ENCODE results near the gene RAB4A.

The RAB4A gene

DNA sequence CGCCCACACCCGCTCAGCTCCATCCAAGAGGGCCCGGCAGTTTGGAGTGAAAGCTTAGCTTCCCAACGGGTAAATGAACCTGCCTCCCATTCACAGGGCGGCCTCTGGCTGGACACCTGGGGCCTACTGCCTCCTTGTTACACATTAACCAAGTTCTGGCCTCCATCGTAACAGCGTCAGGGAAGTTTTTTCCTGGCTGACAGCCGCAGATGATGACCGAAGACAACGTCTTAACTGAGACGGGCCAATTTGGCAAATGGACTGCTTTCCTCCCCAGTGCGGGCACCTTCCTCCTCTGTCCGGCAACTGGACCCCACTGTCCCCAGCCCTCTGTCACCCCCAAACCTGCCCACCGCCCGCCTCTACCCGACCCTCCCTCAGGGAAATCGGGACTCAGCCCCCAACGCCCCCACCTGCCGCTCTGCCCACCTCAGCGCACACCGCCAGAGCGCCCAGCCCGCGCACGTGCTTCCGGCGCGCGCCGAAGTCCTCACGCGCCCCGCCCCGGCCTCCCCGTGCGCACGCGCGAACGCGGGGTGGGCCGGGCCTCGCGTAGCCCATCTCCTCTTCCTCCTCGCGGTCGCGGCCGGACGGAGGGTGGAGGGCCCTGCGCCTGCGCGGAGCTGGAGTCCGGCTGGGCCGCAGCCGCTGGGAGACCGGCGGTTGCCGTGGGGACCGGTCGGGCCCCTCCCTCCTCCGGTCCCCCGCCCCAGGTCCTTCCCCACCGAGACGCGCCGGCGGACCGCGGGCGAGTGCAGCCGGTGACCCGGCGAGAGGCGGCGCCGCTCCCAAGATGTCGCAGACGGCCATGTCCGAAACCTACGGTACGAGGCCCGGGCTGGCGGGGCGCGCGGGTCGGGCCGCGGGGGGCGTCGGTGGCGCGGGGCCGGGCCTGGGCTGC, at the start of gene RAB4A:
TSS of gene RAB4A (plus strand) at position 565 of the 901 bp plus-strand sequence. CDS start at position 794, 229 bp downstream.
- Histone ChIP-seq H3K4me3 (ENCODE audit: low read length in 2 of 2) (peak within 1 kb of the TSS; percentile 81 to 95), H3K4me1 (ENCODE audit: control insufficient read depth in 2 of 2, insufficient read depth in 2 of 2, low read length in 2 of 2) (peaks cover 32 to 40% of the 10 kb centered on the region in 2 donors), H3K27me3 (ENCODE audit: control insufficient read depth in 2 of 2, insufficient read depth in 2 of 2, low read length in 2 of 2) (no peaks in the 10 kb centered on the region), H3K27ac (ENCODE audit: low read depth in 2 of 2, low read length in 2 of 2) (peak within 1 kb of the TSS; percentile 86 to 87), H3K9ac (ENCODE audit: low read depth in 1 of 2, low read length in 2 of 2) (peak within 1 kb of the TSS; percentile 68 to 79), H3K36me3 (ENCODE audit: control insufficient read depth in 2 of 2, insufficient read depth in 2 of 2, low read length in 2 of 2) (no peaks in the 10 kb centered on the region), H3K9me3 (ENCODE audit: control insufficient read depth in 2 of 2, low read length in 2 of 2) (no peaks in the 10 kb centered on the region)

DNA sequence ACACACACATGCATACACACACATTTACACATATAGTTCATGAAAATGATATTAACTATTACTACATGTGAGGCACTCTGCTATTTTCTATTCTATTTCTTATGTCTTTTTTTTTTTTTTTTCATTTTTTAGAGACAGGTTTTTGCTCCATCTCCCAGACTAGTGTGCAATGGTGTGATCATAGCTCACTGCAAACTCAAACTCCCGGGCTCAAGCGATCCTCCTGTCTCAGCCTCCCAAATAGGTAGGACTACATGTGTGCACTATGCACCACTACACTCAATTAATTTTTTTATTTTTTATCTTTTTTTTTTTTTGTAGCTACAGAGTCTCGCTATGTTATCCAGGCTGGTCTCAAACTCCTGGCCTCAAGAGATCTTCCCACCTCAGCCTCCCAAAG, 48.8 kb upstream of the RAB4A start:
- no peak overlapping the region for H3K4me3 ChIP-seq (ENCODE audit: low read length in 2 of 2)
- H3K27me3 ChIP-seq (ENCODE audit: control insufficient read depth in 2 of 2, insufficient read depth in 2 of 2, low read length in 2 of 2), result no peaks in the 10 kb centered on the region
- peak overlapping the region; percentile 75 to 91 for H3K27ac ChIP-seq (ENCODE audit: low read depth in 2 of 2, low read length in 2 of 2)
- H3K9ac ChIP-seq (ENCODE audit: low read depth in 1 of 2, low read length in 2 of 2), result peak overlapping the region in 1 of 2 donors; percentile 53
- no peaks in the 10 kb centered on the region for H3K36me3 ChIP-seq (ENCODE audit: control insufficient read depth in 2 of 2, insufficient read depth in 2 of 2, low read length in 2 of 2)
- peaks cover 13 to 28% of the 10 kb centered on the region in 2 donors for H3K4me1 ChIP-seq (ENCODE audit: control insufficient read depth in 2 of 2, insufficient read depth in 2 of 2, low read length in 2 of 2)
- H3K9me3 ChIP-seq (ENCODE audit: control insufficient read depth in 2 of 2, low read length in 2 of 2), result no peaks in the 10 kb centered on the region

GRCh38 chr1:229223498-229223897, 47.4 kb upstream of the RAB4A start:
- H3K9me3 ChIP-seq (ENCODE audit: control insufficient read depth in 2 of 2, low read length in 2 of 2), result no peaks in the 10 kb centered on the region
- no peak overlapping the region for H3K9ac ChIP-seq (ENCODE audit: low read depth in 1 of 2, low read length in 2 of 2)
- peaks cover 13 to 28% of the 10 kb centered on the region in 2 donors for H3K4me1 ChIP-seq (ENCODE audit: control insufficient read depth in 2 of 2, insufficient read depth in 2 of 2, low read length in 2 of 2)
- H3K27me3 ChIP-seq (ENCODE audit: control insufficient read depth in 2 of 2, insufficient read depth in 2 of 2, low read length in 2 of 2), result no peaks in the 10 kb centered on the region
- no peaks in the 10 kb centered on the region for H3K36me3 ChIP-seq (ENCODE audit: control insufficient read depth in 2 of 2, insufficient read depth in 2 of 2, low read length in 2 of 2)
- H3K27ac ChIP-seq (ENCODE audit: low read depth in 2 of 2, low read length in 2 of 2), result no peak overlapping the region
- H3K4me3 ChIP-seq (ENCODE audit: low read length in 2 of 2), result no peak overlapping the region

DNA sequence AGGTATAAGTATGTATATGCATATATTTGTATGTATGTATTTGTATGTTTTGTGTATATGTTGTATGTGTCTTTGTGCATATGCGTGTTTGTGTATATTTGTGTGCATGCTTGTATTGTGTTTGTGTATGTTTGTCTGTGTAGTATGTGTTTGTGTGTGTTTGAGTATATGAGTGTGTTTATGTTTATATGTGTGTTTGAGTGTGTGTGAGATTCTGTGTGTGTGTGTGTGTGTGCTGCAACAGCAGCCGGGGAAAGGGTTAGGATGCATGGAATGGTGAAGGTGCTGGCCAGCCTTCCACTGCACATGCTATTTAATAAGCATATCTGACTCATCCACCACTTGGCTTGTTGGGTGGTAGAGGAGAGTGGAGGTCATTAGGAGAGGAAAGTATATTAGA, 46.6 kb upstream of the RAB4A start:
- Histone ChIP-seq H3K36me3 (ENCODE audit: control insufficient read depth in 2 of 2, insufficient read depth in 2 of 2, low read length in 2 of 2) (no peaks in the 10 kb centered on the region), H3K27ac (ENCODE audit: low read depth in 2 of 2, low read length in 2 of 2) (no peak overlapping the region), H3K27me3 (ENCODE audit: control insufficient read depth in 2 of 2, insufficient read depth in 2 of 2, low read length in 2 of 2) (no peaks in the 10 kb centered on the region), H3K9ac (ENCODE audit: low read depth in 1 of 2, low read length in 2 of 2) (no peak overlapping the region), H3K9me3 (ENCODE audit: control insufficient read depth in 2 of 2, low read length in 2 of 2) (no peaks in the 10 kb centered on the region), H3K4me1 (ENCODE audit: control insufficient read depth in 2 of 2, insufficient read depth in 2 of 2, low read length in 2 of 2) (peaks cover 15 to 32% of the 10 kb centered on the region in 2 donors), H3K4me3 (ENCODE audit: low read length in 2 of 2) (no peak overlapping the region)

DNA sequence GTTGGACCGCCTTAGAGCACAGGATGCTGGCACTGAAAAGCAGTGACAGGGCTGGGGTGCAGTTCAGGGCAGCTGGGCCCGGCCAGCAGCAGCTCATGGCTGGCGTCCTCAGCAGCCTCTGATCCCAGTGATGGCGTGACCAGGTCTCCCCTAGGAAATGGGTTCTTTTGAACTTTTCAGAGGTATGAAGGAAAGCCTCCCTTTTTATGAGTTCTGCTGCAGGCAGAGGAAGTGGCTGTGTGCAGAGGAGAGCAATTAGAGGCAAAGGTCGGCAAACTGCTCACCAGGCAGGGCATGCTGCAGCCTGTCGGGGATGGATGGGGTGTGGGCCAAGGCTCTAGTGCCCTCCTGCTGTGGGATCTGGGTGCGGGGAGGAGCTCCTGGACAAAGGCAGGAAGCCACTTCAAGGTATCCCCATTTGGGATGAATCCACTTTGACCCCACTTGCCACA, 45.6 kb upstream of the RAB4A start:
- Histone ChIP-seq H3K27me3 (ENCODE audit: control insufficient read depth in 2 of 2, insufficient read depth in 2 of 2, low read length in 2 of 2) (peaks cover 0 to 3% of the 10 kb centered on the region in 2 donors), H3K27ac (ENCODE audit: low read depth in 2 of 2, low read length in 2 of 2) (peak overlapping the region; percentile 67 to 68), H3K36me3 (ENCODE audit: control insufficient read depth in 2 of 2, insufficient read depth in 2 of 2, low read length in 2 of 2) (no peaks in the 10 kb centered on the region), H3K4me3 (ENCODE audit: low read length in 2 of 2) (no peak overlapping the region), H3K9me3 (ENCODE audit: control insufficient read depth in 2 of 2, low read length in 2 of 2) (no peaks in the 10 kb centered on the region), H3K9ac (ENCODE audit: low read depth in 1 of 2, low read length in 2 of 2) (peak overlapping the region; percentile 2 to 27), H3K4me1 (ENCODE audit: control insufficient read depth in 2 of 2, insufficient read depth in 2 of 2, low read length in 2 of 2) (peaks cover 25 to 42% of the 10 kb centered on the region in 2 donors)

DNA sequence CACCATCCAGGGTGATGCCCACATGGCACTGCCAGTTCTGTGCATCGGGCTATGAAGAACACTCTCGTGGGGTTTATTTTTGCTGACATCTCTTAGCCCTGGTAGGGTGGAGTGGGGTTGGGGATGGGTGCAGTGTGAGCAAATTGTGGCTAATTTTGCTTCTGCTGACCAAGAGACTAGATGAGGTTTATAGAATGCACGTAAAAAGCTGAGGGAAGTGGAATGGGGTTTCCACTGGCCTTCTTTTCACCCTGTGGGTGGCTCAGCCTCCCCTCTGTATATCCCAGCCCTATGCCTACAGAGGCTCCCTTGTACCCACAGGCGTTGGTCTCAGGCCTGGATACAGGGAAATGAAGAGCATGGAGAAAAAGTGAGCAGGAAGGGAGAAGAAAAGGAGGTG, 44.1 kb upstream of the RAB4A start:
- Histone ChIP-seq H3K9me3 (ENCODE audit: control insufficient read depth in 2 of 2, low read length in 2 of 2) (no peaks in the 10 kb centered on the region), H3K27me3 (ENCODE audit: control insufficient read depth in 2 of 2, insufficient read depth in 2 of 2, low read length in 2 of 2) (peaks cover 0 to 3% of the 10 kb centered on the region in 2 donors), H3K9ac (ENCODE audit: low read depth in 1 of 2, low read length in 2 of 2) (no peak overlapping the region), H3K4me1 (ENCODE audit: control insufficient read depth in 2 of 2, insufficient read depth in 2 of 2, low read length in 2 of 2) (peaks cover 25 to 32% of the 10 kb centered on the region in 2 donors), H3K36me3 (ENCODE audit: control insufficient read depth in 2 of 2, insufficient read depth in 2 of 2, low read length in 2 of 2) (no peaks in the 10 kb centered on the region), H3K27ac (ENCODE audit: low read depth in 2 of 2, low read length in 2 of 2) (no peak overlapping the region), H3K4me3 (ENCODE audit: low read length in 2 of 2) (no peak overlapping the region)

DNA sequence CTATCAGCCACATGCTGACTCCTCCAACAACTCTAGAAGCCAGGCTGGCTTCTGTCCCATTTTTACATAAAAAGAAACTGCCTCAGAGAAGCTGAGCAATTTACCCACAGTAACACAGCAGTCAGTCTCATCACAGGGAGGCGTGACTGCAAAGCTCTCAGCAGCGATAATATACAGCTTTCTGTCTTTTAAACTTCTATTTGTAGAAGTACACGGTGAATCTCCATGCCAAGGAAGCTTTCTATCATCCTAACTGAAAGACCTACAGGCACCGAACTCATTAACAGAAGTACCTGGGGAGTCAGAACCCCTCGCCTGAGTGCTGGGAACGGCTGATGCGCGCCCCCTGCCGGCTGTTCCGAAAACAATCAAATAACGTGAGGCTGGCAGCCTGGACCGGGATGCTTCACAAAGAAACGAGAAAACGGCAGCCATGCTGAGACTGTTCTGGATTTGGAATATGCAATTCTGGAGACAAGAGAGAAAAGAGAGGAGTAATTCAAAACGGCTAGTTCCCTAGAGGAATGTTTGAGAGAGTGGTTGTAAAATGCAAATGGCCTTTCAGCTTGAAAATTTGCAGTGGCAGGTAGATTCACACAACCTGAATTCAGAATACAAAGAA, 43.5 kb upstream of the RAB4A start:
- no peaks in the 10 kb centered on the region for H3K36me3 ChIP-seq (ENCODE audit: control insufficient read depth in 2 of 2, insufficient read depth in 2 of 2, low read length in 2 of 2)
- no peak overlapping the region for H3K4me3 ChIP-seq (ENCODE audit: low read length in 2 of 2)
- H3K27ac ChIP-seq (ENCODE audit: low read depth in 2 of 2, low read length in 2 of 2), result no peak overlapping the region
- H3K9ac ChIP-seq (ENCODE audit: low read depth in 1 of 2, low read length in 2 of 2), result no peak overlapping the region
- H3K9me3 ChIP-seq (ENCODE audit: control insufficient read depth in 2 of 2, low read length in 2 of 2), result no peaks in the 10 kb centered on the region
- peaks cover 0 to 3% of the 10 kb centered on the region in 2 donors for H3K27me3 ChIP-seq (ENCODE audit: control insufficient read depth in 2 of 2, insufficient read depth in 2 of 2, low read length in 2 of 2)
- H3K4me1 ChIP-seq (ENCODE audit: control insufficient read depth in 2 of 2, insufficient read depth in 2 of 2, low read length in 2 of 2), result peaks cover 25 to 28% of the 10 kb centered on the region in 2 donors

- Histone ChIP-seq H3K4me3 (ENCODE audit: low read length in 2 of 2) (no peak overlapping the region), H3K9me3 (ENCODE audit: control insufficient read depth in 2 of 2, low read length in 2 of 2) (no peaks in the 10 kb centered on the region), H3K4me1 (ENCODE audit: control insufficient read depth in 2 of 2, insufficient read depth in 2 of 2, low read length in 2 of 2) (peaks cover 25 to 28% of the 10 kb centered on the region in 2 donors), H3K27me3 (ENCODE audit: control insufficient read depth in 2 of 2, insufficient read depth in 2 of 2, low read length in 2 of 2) (peaks cover 0 to 3% of the 10 kb centered on the region in 2 donors), H3K9ac (ENCODE audit: low read depth in 1 of 2, low read length in 2 of 2) (no peak overlapping the region), H3K36me3 (ENCODE audit: control insufficient read depth in 2 of 2, insufficient read depth in 2 of 2, low read length in 2 of 2) (no peaks in the 10 kb centered on the region), H3K27ac (ENCODE audit: low read depth in 2 of 2, low read length in 2 of 2) (no peak overlapping the region)
Observed at GRCh38 chr1:229228522-229228921, 42.4 kb upstream of the RAB4A start.

- Histone ChIP-seq H3K9ac (ENCODE audit: low read depth in 1 of 2, low read length in 2 of 2) (peak overlapping the region in 1 of 2 donors; percentile 41), H3K4me3 (ENCODE audit: low read length in 2 of 2) (peak overlapping the region; percentile 18 to 51), H3K27me3 (ENCODE audit: control insufficient read depth in 2 of 2, insufficient read depth in 2 of 2, low read length in 2 of 2) (peaks cover 0 to 3% of the 10 kb centered on the region in 2 donors), H3K9me3 (ENCODE audit: control insufficient read depth in 2 of 2, low read length in 2 of 2) (no peaks in the 10 kb centered on the region), H3K36me3 (ENCODE audit: control insufficient read depth in 2 of 2, insufficient read depth in 2 of 2, low read length in 2 of 2) (no peaks in the 10 kb centered on the region), H3K27ac (ENCODE audit: low read depth in 2 of 2, low read length in 2 of 2) (no peak overlapping the region), H3K4me1 (ENCODE audit: control insufficient read depth in 2 of 2, insufficient read depth in 2 of 2, low read length in 2 of 2) (peaks cover 25 to 28% of the 10 kb centered on the region in 2 donors)
Observed at GRCh38 chr1:229229137-229229720, 41.7 kb upstream of the RAB4A start.

DNA sequence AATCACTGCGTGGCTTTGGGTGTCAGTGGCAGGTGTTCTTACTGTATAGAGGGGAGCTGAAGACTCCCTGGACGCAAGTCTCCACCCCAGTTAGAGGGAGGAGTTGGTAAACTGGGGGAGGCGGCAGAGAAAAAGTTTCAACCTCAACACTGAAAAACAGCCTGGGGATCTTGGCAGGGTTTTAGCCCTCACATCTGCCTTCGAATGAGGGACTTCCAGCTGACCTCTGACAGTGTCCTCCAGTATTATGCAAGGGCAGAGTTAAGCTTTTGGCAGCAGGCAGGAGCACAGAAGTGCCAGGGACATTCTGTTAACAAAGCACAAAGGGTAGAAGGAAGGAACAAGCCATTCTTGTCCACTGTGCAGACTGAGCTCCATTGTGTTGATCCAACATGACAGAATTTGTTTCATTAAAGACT, 41.2 kb upstream of the RAB4A start:
- peaks cover 0 to 3% of the 10 kb centered on the region in 2 donors for H3K27me3 ChIP-seq (ENCODE audit: control insufficient read depth in 2 of 2, insufficient read depth in 2 of 2, low read length in 2 of 2)
- no peaks in the 10 kb centered on the region for H3K9me3 ChIP-seq (ENCODE audit: control insufficient read depth in 2 of 2, low read length in 2 of 2)
- H3K36me3 ChIP-seq (ENCODE audit: control insufficient read depth in 2 of 2, insufficient read depth in 2 of 2, low read length in 2 of 2), result no peaks in the 10 kb centered on the region
- H3K9ac ChIP-seq (ENCODE audit: low read depth in 1 of 2, low read length in 2 of 2), result peak overlapping the region in 1 of 2 donors; percentile 41
- H3K4me3 ChIP-seq (ENCODE audit: low read length in 2 of 2), result peak overlapping the region; percentile 18 to 51
- H3K4me1 ChIP-seq (ENCODE audit: control insufficient read depth in 2 of 2, insufficient read depth in 2 of 2, low read length in 2 of 2), result peaks cover 21 to 24% of the 10 kb centered on the region in 2 donors
- no peak overlapping the region for H3K27ac ChIP-seq (ENCODE audit: low read depth in 2 of 2, low read length in 2 of 2)
